ENCODE measurements around the gene C22orf23. TPM values are rescaled to one million over a fixed set of nuclear protein-coding genes. Genes with fewer than 3 reads are reported as not detected.

The C22orf23 gene
- total and polyA plus RNA-seq, 10 of the 15 experiments (the other 5 are each of a cell fraction or from before 2014, with no cell fraction given), result 0.04 to 0.38 (median 0.11) TPM; not detected in 5

- TF ChIP-seq SPI1 (IDR thresholded peaks at IDR 0.05; ENCODE audit: borderline replicate concordance, insufficient read depth, low read depth, low read length), result no peak
- no peak for TF ChIP-seq ATF3 (IDR thresholded peaks at IDR 0.05; ENCODE audit: borderline replicate concordance, extremely low read depth, low read depth, low read length)
- no peak for TF ChIP-seq CEBPB (IDR thresholded peaks at IDR 0.05; ENCODE audit: borderline replicate concordance in 1 of 2, low read depth in 2 of 2, low read length in 2 of 2)
- TF ChIP-seq, protein P1, sequence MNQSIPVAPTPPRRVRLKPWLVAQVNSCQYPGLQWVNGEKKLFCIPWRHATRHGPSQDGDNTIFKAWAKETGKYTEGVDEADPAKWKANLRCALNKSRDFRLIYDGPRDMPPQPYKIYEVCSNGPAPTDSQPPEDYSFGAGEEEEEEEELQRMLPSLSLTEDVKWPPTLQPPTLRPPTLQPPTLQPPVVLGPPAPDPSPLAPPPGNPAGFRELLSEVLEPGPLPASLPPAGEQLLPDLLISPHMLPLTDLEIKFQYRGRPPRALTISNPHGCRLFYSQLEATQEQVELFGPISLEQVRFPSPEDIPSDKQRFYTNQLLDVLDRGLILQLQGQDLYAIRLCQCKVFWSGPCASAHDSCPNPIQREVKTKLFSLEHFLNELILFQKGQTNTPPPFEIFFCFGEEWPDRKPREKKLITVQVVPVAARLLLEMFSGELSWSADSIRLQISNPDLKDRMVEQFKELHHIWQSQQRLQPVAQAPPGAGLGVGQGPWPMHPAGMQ (IDR thresholded peaks at IDR 0.05; ENCODE audit: borderline replicate concordance), result no peak
- no peak for TF ChIP-seq NFYA (IDR thresholded peaks at IDR 0.05; ENCODE audit: borderline replicate concordance, low read depth, low read length)
- TF ChIP-seq, protein P2, sequence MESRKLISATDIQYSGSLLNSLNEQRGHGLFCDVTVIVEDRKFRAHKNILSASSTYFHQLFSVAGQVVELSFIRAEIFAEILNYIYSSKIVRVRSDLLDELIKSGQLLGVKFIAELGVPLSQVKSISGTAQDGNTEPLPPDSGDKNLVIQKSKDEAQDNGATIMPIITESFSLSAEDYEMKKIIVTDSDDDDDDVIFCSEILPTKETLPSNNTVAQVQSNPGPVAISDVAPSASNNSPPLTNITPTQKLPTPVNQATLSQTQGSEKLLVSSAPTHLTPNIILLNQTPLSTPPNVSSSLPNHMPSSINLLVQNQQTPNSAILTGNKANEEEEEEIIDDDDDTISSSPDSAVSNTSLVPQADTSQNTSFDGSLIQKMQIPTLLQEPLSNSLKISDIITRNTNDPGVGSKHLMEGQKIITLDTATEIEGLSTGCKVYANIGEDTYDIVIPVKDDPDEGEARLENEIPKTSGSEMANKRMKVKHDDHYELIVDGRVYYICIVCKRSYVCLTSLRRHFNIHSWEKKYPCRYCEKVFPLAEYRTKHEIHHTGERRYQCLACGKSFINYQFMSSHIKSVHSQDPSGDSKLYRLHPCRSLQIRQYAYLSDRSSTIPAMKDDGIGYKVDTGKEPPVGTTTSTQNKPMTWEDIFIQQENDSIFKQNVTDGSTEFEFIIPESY (IDR thresholded peaks at IDR 0.05), result no peak
Measured at GRCh38 chr22:37896939-37897338, 56.5 kb downstream of the C22orf23 start (continued).

DNA sequence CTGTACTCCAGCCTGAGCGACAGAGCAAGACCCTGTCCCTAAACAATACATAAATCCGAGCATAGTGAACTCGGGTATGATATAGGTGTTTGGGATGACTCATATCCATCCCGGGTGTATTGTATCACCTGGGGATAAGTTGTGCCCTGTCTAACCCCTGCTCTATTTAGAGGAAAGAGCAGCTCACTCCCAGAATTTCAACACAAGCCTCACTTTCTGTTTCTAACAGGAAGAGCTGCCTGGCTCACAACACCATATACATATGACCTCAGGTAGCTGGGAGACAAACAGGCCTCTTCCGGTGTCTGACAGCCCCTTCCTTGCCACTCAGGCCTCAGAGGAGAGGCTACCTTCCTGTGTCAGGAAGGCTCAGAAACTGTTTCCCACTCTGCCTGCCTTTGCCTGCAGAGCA, 57.2 kb downstream of the C22orf23 start:
- intact Hi-C loops (cut with micrococcal nuclease; ENCODE audit: unreplicated experiment), result no loop called here
- Histone ChIP-seq H3K79me2 (ENCODE audit: control insufficient read depth, insufficient read depth, low read length) (no peaks in the 10 kb centered on the region), H2AFZ (ENCODE audit: control insufficient read depth, low read depth, low read length) (peak overlapping the region; percentile 93), H3K27me3 (replicated peaks in 1 of 2; ENCODE audit: control insufficient read depth in 2 of 2, insufficient read depth in 2 of 2, low read length in 1 of 2) (no peaks in the 10 kb centered on the region), H4K20me1 (ENCODE audit: control insufficient read depth, insufficient read depth) (no peaks in the 10 kb centered on the region), H3K36me3 (ENCODE audit: control insufficient read depth in 2 of 2, insufficient read depth in 2 of 2, low read length in 1 of 2) (no peaks in the 10 kb centered on the region; a peak in 1 of 4 replicates), H3K9me3 (replicated peaks; ENCODE audit: control insufficient read depth, insufficient read depth, low read length) (no peaks in the 10 kb centered on the region), H3K4me1 (ENCODE audit: control insufficient read depth, insufficient read depth, low read length) (peaks cover 11% of the 10 kb centered on the region), H3K27ac (ENCODE audit: control insufficient read depth, insufficient read depth) (peak overlapping the region; percentile 89), H3K4me3 (no peak overlapping the region), H3K9ac (ENCODE audit: control insufficient read depth, insufficient read depth, low read length) (peak overlapping the region; percentile 59), H3K4me2 (ENCODE audit: control insufficient read depth, insufficient read depth) (peak overlapping the region; percentile 70)
- BruUV-seq (replicated peaks), result no TSS peak
- CTCF ChIA-PET, result interaction anchor here (0.6 to 3.4 kb wide), 18 partner anchors 8 to 802 kb away, joined by 3 to 19 read pairs (median 4); partner anchors contain the start of genes ANKRD54, C22orf23, MICALL1 and PDXP
- POLR2A ChIA-PET, result interaction anchor here (0.5 to 2.4 kb wide), 5 partner anchors 10 to 994 kb away, joined by 3 to 16 read pairs (median 4); partner anchors contain the start of genes EIF3L, GCAT, GGA1 and MICALL1
- peak; percentile 60 for DNase-seq (ENCODE audit: low read depth, low spot score)
- 34% methylated on average over 5 of the region's 5 CpGs for WGBS (ENCODE audit: insufficient coverage, insufficient replicate concordance, low lambda C conversion rate, missing lambda C conversion rate)
- ATAC-seq, result peak; percentile 98
- RAD21 ChIA-PET (ENCODE audit: unreplicated experiment), result interaction anchor here (0.8 to 2.2 kb wide), 7 partner anchors 10 to 289 kb away, joined by 3 to 9 read pairs (median 3); partner anchors contain the start of gene MICALL1
- SMC1A ChIA-PET (ENCODE audit: uncharacterized antibody, unreplicated experiment), result interaction anchor here (0.7 to 2.0 kb wide), 10 partner anchors 9 to 88 kb away, joined by 3 to 11 read pairs (median 4); partner anchors contain the start of genes GCAT and MICALL1
- peak; percentile 93 for FAIRE-seq
- in situ Hi-C loops (cut with MboI), result no loop called here
- TF ChIP-seq TCF12 (IDR thresholded peaks at IDR 0.05; ENCODE audit: low read depth, low read length) (no peak), RB1 (IDR thresholded peaks at IDR 0.05; ENCODE audit: borderline replicate concordance) (no peak), USF2 (IDR thresholded peaks at IDR 0.05; ENCODE audit: borderline replicate concordance, low read depth, low read length) (no peak), ASH2L (IDR thresholded peaks at IDR 0.05; ENCODE audit: borderline replicate concordance, low read depth) (0 out of 2 replicates have a peak, but pooled peaks have one; percentile 63), HDAC6 (IDR thresholded peaks at IDR 0.05; ENCODE audit: unreplicated experiment) (no peak)
- TF ChIP-seq, protein P3, sequence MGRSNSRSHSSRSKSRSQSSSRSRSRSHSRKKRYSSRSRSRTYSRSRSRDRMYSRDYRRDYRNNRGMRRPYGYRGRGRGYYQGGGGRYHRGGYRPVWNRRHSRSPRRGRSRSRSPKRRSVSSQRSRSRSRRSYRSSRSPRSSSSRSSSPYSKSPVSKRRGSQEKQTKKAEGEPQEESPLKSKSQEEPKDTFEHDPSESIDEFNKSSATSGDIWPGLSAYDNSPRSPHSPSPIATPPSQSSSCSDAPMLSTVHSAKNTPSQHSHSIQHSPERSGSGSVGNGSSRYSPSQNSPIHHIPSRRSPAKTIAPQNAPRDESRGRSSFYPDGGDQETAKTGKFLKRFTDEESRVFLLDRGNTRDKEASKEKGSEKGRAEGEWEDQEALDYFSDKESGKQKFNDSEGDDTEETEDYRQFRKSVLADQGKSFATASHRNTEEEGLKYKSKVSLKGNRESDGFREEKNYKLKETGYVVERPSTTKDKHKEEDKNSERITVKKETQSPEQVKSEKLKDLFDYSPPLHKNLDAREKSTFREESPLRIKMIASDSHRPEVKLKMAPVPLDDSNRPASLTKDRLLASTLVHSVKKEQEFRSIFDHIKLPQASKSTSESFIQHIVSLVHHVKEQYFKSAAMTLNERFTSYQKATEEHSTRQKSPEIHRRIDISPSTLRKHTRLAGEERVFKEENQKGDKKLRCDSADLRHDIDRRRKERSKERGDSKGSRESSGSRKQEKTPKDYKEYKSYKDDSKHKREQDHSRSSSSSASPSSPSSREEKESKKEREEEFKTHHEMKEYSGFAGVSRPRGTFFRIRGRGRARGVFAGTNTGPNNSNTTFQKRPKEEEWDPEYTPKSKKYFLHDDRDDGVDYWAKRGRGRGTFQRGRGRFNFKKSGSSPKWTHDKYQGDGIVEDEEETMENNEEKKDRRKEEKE (IDR thresholded peaks at IDR 0.05), result no peak

Data from GM12878 (cell line).